Stimulated activated CD4-positive, alpha-beta T cell treated with anti-CD3 and anti-CD28 coated beads, Interleukin-4, amount 100 ng/mL, for 48 hours (primary cell): ENCODE data around the gene SPAM1.
"Not testable (repeated sequence)": the region's sequence is repeated elsewhere in the genome, so short reads cannot be mapped to it uniquely, and the experiment has no call there.

Experiments used
- DNase-seq, 2 donors: peaks; one replicate each; pipeline ENCODE4 v3.0.0-alpha.2; 2020; ENCODE audit warnings: low read depth in 2 of 2

Gene SPAM1

GRCh38 chr7:123958186-123958703 lies 33.2 kb downstream of the SPAM1 start:
- no peak for DNase-seq

- DNase-seq = peak in 1 of 2 donors; percentile 2
Observed at GRCh38 chr7:123961771-123962170, 36.7 kb downstream of the SPAM1 start.

GRCh38 chr7:123966936-123967335 lies 41.9 kb downstream of the SPAM1 start:
- no peak for DNase-seq

- DNase-seq = no peak
Observed at GRCh38 chr7:123972045-123972444, 47.0 kb downstream of the SPAM1 start.

GRCh38 chr7:123972831-123973230 lies 47.8 kb downstream of the SPAM1 start:
- DNase-seq = no peak

GRCh38 chr7:123974326-123974908 lies 49.4 kb downstream of the SPAM1 start:
- no peak for DNase-seq

- DNase-seq = no peak
Observed at GRCh38 chr7:123975084-123975483, 50.0 kb downstream of the SPAM1 start.

GRCh38 chr7:123977081-123977480 lies 52.0 kb downstream of the SPAM1 start:
- no peak for DNase-seq

- DNase-seq = no peak
Observed at GRCh38 chr7:123979876-123980275, 54.8 kb downstream of the SPAM1 start.

GRCh38 chr7:123987445-123987844 lies 62.4 kb downstream of the SPAM1 start:
- no peak for DNase-seq

GRCh38 chr7:123992913-123993518 lies 68.0 kb downstream of the SPAM1 start:
- DNase-seq = no peak

GRCh38 chr7:123993996-123994395 lies 69.0 kb downstream of the SPAM1 start:
- DNase-seq = no peak

- no peak for DNase-seq
Observed at GRCh38 chr7:123994449-123994848, 69.4 kb downstream of the SPAM1 start.

GRCh38 chr7:123995617-123996326 lies 70.7 kb downstream of the SPAM1 start:
- DNase-seq = no peak

GRCh38 chr7:123996327-123996625 lies 71.2 kb downstream of the SPAM1 start:
- no peak for DNase-seq

- DNase-seq = no peak
Observed at GRCh38 chr7:123998921-123999320, 73.9 kb downstream of the SPAM1 start.

- no peak for DNase-seq
Observed at GRCh38 chr7:123999703-124000102, 74.7 kb downstream of the SPAM1 start.

- not testable (repeated sequence) for DNase-seq
Observed at GRCh38 chr7:124008296-124008695, 83.3 kb downstream of the SPAM1 start.

- DNase-seq = no peak
Observed at GRCh38 chr7:124009321-124009720, 84.3 kb downstream of the SPAM1 start.
